HFF-Myc (cell line): Measurements from ENCODE around the gene PLS3.

ENCODE experiments used
- DNase-seq: peaks from one replicate; pipeline ENCODE4 v3.0.0-alpha.2; 2011; ENCODE audit warnings: low read depth; ENCODE audit errors: extremely low read depth
- H3K4me3 ChIP-seq: replicated peaks from 2 replicates; pipeline ENCODE4 v1.5.1; 2011; ENCODE audit warnings: low read depth, mild to moderate bottlenecking, control low read depth, low read length
- CTCF ChIP-seq: IDR thresholded peaks from 2 replicates; pipeline ENCODE4 v1.5.1; 2012; ENCODE audit warnings: mild to moderate bottlenecking, low read depth, low read length, control low read depth; ENCODE audit errors: missing control alignments

PLS3 gene

GRCh38 chrX:115579786-115580294 is 18.9 kb downstream of the PLS3 start:
- TF ChIP-seq CTCF = no peak
- DNase-seq = no peak
- no peak overlapping the region for H3K4me3 ChIP-seq

- DNase-seq = no peak
- H3K4me3 ChIP-seq = no peak overlapping the region
- TF ChIP-seq CTCF = no peak
Observed at GRCh38 chrX:115581759-115582615, 21.0 kb downstream of the PLS3 start.

- TF ChIP-seq CTCF = no peak
- H3K4me3 ChIP-seq = no peak overlapping the region
- DNase-seq = no peak
Observed at GRCh38 chrX:115582616-115583495, 21.9 kb downstream of the PLS3 start.

- DNase-seq = no peak
- TF ChIP-seq CTCF = no peak
- H3K4me3 ChIP-seq = no peak overlapping the region
Observed at GRCh38 chrX:115583496-115584004, 22.6 kb downstream of the PLS3 start.

GRCh38 chrX:115584696-115585095 is 23.7 kb downstream of the PLS3 start:
- no peak for DNase-seq
- TF ChIP-seq CTCF = no peak

GRCh38 chrX:115588179-115588578 is 27.2 kb downstream of the PLS3 start:
- no peak for TF ChIP-seq CTCF
- no peak for DNase-seq
- no peak overlapping the region for H3K4me3 ChIP-seq

More at GRCh38 chrX:115584696-115585095, 23.7 kb downstream of the PLS3 start:
- H3K4me3 ChIP-seq = no peak overlapping the region
